H54 (cell line): Measurements from ENCODE around the gene FAT2.

Source experiments
- DNase-seq: peaks from one replicate; pipeline ENCODE4 v3.0.0; 2011; ENCODE audit warnings: low spot score, mixed read lengths; ENCODE audit not compliant: insufficient read length
- FAIRE-seq: peaks from 3 replicates; lab custom pipeline; 2011; peaks lifted over from hg19 to GRCh38; lab: Jason Lieb, UNC
- POLR2A ChIP-seq: IDR thresholded peaks from 2 replicates; pipeline ENCODE4 v1.6.1; 2011; ENCODE audit warnings: low read depth, mild to moderate bottlenecking, low read length

FAT2 gene

GRCh38 chr5:151618907-151619306 is 27.8 kb upstream of the FAT2 start:
- FAIRE-seq (no peak), DNase-seq (no peak)
- TF ChIP-seq POLR2A = no peak

GRCh38 chr5:151617841-151618710 is 26.9 kb upstream of the FAT2 start:
- FAIRE-seq = no peak
- TF ChIP-seq POLR2A = no peak
- no peak for DNase-seq

DNA sequence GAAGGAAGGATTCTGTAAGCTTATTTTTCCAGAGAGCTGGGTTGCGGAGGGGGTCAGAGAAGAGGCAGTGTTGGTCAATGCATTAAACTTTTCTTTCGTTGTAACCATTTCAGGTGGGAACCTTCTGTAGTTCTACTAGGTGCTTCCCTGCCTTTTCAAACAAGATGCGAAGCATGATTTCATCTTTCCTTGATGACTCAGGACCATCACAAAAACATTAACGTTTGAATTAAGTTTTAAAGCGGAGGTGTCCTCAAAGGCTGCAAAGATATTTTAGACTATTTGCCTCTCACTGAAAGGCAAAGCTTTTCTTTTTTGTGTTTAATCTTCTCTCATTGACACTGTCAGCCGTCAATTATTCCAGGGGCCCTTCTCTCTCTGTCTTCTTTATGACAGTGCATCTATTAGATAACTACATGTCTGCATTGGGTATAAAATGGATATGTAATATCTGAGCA is 26.3 kb upstream of the FAT2 start:
- TF ChIP-seq POLR2A = no peak
- FAIRE-seq (no peak), DNase-seq (no peak)

- FAIRE-seq = no peak
- no peak for DNase-seq
Observed at GRCh38 chr5:151615431-151615830, 24.3 kb upstream of the FAT2 start.

DNA sequence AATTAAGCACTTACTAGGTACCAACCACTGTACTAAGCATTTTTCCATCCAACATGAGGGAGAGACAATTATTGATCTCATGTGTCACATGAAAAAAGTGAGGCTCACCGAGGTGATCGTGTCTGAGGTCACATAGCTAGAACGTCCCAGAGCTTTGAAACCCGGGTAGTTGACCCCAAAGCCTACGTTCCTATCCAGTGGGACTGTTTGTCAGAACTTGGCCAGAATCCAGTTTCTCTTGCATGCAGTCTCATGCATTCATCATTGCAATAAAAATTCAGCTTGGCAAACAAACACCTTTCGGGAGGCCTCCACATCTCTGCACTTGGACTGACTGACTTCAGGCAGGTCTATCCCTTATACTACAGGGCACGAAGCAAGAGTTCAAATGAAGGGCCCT is 23.4 kb upstream of the FAT2 start:
- FAIRE-seq (no peak), DNase-seq (no peak)
- TF ChIP-seq POLR2A = no peak

More at GRCh38 chr5:151615431-151615830, 24.3 kb upstream of the FAT2 start:
- TF ChIP-seq POLR2A = no peak

- FAIRE-seq (no peak), DNase-seq (no peak)
- no peak for TF ChIP-seq POLR2A
Observed at GRCh38 chr5:151612689-151613427, 21.7 kb upstream of the FAT2 start.

DNA sequence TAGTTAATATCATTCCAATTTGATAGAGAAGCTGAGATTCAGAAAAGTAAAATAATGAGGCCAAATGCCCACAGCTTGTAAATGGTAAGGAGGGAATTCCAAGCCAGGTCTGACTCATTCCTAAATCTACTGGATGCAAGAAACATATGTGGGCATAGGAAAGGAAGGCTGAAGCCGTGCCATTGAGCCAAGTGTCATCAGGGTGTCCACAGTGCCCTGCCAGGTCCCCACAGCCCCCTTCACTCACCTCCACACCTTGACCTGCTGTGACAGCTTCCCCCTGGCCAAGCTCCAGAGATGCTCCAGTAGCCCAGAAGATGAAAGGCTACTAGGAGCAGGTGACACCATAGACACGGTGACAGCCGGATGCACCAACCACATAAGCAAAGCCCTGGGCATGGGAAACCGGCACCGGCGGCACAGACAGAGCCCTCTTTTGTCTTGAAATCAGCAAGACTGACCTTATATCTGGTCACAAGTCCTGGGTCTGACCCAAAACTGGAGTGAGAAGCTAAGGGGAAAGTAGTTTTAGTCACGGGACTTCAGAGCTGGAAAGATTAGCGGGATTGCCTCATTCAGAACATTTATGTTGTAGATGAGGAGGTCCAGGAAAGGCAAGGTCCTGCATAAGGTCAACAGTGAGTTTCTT is 20.1 kb upstream of the FAT2 start:
- TF ChIP-seq POLR2A = no peak
- FAIRE-seq (no peak), DNase-seq (no peak)

GRCh38 chr5:151608522-151608921 is 17.4 kb upstream of the FAT2 start:
- no peak for DNase-seq
- no peak for TF ChIP-seq POLR2A
- FAIRE-seq = no peak

DNA sequence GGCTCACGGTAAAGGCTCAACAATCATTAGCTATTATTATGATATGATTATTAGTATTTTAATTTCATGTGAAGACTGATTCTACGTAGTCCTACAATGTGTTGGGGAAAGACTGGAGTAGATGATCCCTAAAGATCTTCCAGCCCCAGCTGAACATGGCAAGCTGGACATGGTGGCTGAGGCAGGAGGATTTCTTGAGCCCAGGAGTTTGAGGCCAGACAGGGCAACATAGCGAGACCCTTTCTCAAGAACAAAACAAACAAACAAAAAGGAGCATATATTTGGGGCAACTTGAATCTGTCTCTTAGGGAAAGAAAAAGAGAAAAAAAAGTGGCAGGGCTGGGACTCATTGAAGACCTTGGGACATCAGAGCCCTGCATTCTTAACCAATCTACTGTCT is 16.2 kb upstream of the FAT2 start:
- FAIRE-seq (no peak), DNase-seq (no peak)
- TF ChIP-seq POLR2A = no peak

DNA sequence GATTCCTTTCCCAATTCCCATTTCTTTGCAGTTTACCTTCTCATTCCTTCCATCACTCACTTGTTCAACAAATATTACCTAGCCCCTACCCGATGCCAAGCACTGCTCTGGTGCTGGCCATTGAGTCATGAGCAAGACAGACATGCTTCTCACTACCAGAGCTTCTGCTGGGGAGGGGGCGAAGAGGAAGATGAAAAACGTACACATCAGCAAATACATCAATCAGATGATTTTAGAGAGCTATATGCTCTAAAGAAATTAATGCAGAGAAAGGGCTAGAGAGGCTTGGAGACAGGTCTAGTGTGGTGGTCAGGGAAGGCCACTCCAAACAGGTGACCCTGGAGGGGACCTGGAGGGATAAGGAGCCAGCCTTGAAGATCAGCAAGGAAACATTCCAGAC is 14.4 kb upstream of the FAT2 start:
- FAIRE-seq = no peak
- no peak for DNase-seq
- no peak for TF ChIP-seq POLR2A

- FAIRE-seq (no peak), DNase-seq (no peak)
- no peak for TF ChIP-seq POLR2A
Observed at GRCh38 chr5:151602806-151603205, 11.7 kb upstream of the FAT2 start.

DNA sequence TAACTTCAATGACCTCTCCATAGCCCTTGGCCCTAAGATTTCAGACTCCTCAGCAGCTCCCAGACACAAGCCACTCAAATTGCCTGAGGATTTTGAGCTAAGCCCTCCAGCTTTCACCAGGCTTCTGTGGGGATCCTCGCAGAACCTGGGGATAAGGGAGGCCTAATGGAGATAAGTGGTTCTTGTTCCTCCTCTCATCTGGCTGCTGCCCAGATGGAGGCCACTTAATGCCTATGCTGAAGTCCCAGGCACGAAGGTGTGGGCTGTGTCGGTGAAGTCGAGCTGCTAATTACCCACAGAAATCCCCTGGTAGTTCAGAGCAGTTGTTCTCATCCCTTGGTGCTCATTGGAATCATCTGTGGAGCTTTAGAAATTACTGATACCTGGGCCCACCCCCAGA is 10.3 kb upstream of the FAT2 start:
- TF ChIP-seq POLR2A = no peak
- DNase-seq = no peak
- FAIRE-seq = no peak

- no peak for FAIRE-seq
- DNase-seq = no peak
- TF ChIP-seq POLR2A = no peak
Observed at GRCh38 chr5:151600069-151600665, 9.0 kb upstream of the FAT2 start.

DNA sequence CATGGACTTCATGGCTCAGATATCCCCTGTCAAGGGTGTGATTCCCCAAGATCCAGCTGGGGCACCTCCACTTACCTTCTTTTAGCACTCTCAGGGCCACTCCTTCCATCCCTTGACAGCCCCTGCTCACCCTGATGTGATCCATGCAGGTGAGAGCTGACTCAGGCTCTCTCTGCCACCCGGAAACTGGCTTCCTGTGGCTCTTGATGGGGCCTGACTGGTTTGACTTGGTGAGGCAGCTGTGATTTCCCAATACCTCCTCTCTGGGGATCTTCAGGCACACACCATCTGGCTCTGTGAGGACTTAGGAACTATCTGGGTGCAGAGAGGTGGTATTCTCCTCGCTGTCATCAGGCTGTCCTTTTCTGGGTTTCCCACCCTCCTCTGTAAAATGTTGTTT is 7.9 kb upstream of the FAT2 start:
- FAIRE-seq (no peak), DNase-seq (no peak)
- no peak for TF ChIP-seq POLR2A

DNA sequence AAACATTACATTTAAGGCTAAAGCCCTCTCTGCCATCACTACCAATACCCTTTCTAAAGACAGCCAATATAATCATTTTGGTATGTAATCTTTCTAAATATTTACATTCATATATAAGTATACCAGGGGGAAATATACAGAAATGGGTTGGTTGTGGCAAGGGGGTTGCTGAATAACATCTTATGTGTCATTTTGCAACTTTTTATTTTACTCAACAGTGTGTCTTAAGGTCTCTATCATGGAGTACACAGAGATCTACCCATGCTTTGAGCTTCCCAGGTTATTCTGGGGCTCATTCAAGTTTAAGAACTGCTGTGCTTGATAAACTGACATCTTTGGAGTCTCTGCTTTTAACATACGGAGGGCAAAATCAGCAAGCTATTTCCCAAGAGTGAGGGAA is 7.4 kb upstream of the FAT2 start:
- FAIRE-seq (no peak), DNase-seq (no peak)
- TF ChIP-seq POLR2A = no peak
